ENCODE measurements around the gene ABCC9.

GRCh38 chr12:21806255-21806654 is 135.0 kb downstream of the ABCC9 start:
- TF ChIP-seq POLR2A (IDR thresholded peaks at IDR 0.05) (no peak), CTCF (IDR thresholded peaks at IDR 0.05) (no peak)

Data from ovary (tissue), 3 donors.